ENCODE data around the gene SBF2.

The SBF2 gene

GRCh38 chr11:9787260-9787659, 506.8 kb downstream of the SBF2 start:
- POLR2A ChIA-PET, result no interaction called here

DNA sequence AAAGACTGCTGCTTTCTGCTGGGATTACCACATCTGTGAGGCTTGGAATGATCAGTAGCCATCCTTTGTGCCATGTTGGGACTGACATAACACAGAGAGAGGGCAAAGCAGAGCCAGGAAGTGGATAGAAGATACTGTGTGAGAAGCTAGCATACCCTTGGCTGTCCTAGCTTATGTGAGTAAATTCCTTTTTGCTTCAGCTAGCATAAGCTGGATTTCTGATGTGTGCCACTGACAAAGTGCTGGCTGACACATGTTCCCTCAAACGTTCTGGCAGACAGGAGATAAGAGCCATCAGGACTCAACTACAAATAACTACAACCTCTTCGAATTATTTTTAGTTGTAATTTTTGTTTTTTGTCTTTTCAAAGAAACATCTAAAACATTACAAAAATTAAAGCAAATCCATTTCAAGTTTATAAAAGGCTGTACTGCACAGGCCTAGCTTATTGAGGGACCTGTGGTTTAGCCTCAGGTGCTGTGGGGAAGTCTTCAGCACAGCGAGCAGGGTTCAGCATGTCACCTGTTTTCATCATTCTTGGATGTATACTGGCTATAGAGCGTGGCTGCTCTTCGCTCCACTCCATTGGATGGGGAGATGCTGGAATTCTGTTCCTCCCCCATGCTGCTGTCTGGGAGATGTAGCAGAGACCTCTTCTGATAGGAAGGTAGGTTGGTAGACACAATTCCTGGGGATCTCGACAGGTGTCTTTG, 509.3 kb downstream of the SBF2 start:
- POLR2A ChIA-PET, result no interaction called here
- DNase-seq (ENCODE audit: extremely low spot score), result no peak

More at GRCh38 chr11:9787260-9787659, 506.8 kb downstream of the SBF2 start:
- CTCF ChIA-PET, result interaction anchor here (1.2 to 1.8 kb wide), 2 partner anchors 10 to 14 kb away, joined by 3 to 5 read pairs; no protein-coding TSS in a partner anchor
- no peak for TF ChIP-seq CTCF (IDR thresholded peaks at IDR 0.05; ENCODE audit: control extremely low read depth, extremely low read depth, low read depth, missing control alignments)
- DNase-seq (ENCODE audit: extremely low spot score), result no peak

DNA sequence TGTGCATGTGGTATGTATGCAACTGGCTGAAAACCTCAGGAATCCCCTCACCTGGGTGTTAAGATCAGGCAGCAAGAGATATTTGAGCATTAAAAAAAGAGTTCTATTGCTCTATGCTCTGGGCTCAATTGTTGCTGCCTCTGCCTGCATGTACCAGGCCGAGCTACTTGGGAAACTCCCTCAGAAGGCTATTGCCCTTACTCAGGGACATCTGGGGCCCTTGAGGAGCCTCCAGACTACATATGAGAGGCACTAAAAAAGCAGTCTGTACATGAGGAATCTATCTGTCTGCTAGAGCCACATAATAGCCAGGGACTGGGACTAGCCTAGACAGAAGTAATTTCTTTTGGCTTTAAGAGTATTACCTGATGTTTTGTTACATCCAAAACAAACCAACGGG, 510.0 kb downstream of the SBF2 start:
- ChIA-PET CTCF (interaction anchor here (1.6 kb wide), 1 partner anchor 9 kb away, joined by 4 read pairs; no protein-coding TSS in a partner anchor), POLR2A (no interaction called here)
- TF ChIP-seq CTCF (IDR thresholded peaks at IDR 0.05; ENCODE audit: control extremely low read depth, extremely low read depth, low read depth, missing control alignments), result no peak
- no peak for DNase-seq (ENCODE audit: extremely low spot score)

More for the DNA sequence above, 509.3 kb downstream of the SBF2 start:
- CTCF ChIA-PET, result interaction anchor here (1.5 to 1.6 kb wide), 2 partner anchors 17 to 27 kb away, joined by 3 to 5 read pairs; no protein-coding TSS in a partner anchor
- TF ChIP-seq CTCF (IDR thresholded peaks at IDR 0.05; ENCODE audit: control extremely low read depth, extremely low read depth, low read depth, missing control alignments), result no peak

DNA sequence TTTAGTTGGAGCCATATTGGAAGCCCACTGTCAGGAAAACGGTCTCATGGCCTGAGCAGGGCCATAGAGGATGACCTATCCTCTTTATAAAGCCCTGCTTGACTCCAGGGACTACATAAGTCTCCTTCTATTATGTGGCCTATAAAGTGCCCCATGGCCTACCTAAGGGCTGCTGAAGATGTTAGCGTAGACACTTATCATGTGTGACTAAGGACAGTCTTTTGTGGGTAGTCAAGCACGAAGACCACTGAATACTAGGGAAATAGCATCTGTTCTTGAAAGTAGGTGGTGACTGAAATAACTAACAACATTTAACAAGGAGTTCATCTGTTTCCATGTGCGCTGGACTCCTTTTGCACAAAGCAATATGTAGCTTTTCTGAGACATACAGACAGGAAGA, 513.1 kb downstream of the SBF2 start:
- no peak for DNase-seq (ENCODE audit: extremely low spot score)
- TF ChIP-seq CTCF (IDR thresholded peaks at IDR 0.05; ENCODE audit: control extremely low read depth, extremely low read depth, low read depth, missing control alignments), result no peak
- ChIA-PET POLR2A (no interaction called here), CTCF (interaction anchor here (1.7 kb wide), 1 partner anchor 16 kb away, joined by 4 read pairs; no protein-coding TSS in a partner anchor)

DNA sequence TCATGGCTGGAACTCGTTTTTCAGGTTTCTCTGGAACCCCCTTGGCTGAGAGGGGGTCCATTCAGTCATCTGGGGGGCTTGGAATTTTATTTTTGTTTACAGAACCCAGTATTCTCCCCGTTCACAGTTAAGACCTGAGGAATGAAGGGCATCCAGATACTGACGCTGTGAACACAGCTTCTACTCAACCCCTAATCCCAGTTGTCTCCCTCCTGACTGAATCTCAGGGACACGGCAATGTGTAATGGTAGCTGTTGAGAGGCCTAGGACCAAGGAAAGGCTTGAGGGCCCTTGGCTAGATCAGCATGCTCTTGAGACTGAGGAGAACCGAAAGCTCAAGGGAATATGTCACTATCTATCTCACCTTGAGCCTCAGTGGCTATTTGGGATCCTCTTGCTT, 516.5 kb downstream of the SBF2 start:
- CTCF ChIA-PET, result interaction anchor here (0.7 to 2.4 kb wide), 4 partner anchors 17 to 128 kb away, joined by 3 to 10 read pairs (median 4); no protein-coding TSS in a partner anchor
- no peak for TF ChIP-seq CTCF (IDR thresholded peaks at IDR 0.05; ENCODE audit: control extremely low read depth, extremely low read depth, low read depth, missing control alignments)
- no peak for DNase-seq (ENCODE audit: extremely low spot score)
- POLR2A ChIA-PET, result no interaction called here

DNA sequence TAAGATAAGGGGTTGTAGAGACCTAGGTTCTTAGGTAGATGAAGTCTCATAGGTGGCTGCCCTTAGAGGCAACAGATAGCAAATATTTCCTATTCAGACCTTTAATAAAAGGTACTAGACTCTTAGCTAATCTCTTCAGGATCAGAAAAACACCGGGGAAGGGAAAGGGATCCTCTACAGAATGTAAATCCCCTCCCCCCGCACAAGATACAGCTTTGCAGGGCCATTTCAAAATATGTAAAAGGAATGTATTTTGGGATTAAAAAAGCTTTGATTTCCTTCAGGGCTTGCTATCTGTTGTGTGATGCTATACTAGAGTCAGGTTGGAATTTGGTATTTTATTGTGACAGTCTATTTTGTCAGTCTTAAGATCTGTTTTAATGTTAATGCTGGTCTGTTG, 517.0 kb downstream of the SBF2 start:
- ChIA-PET CTCF (interaction anchor here (1.9 to 2.4 kb wide), 2 partner anchors 18 to 24 kb away, joined by 5 to 10 read pairs; no protein-coding TSS in a partner anchor), POLR2A (no interaction called here)
- TF ChIP-seq CTCF (IDR thresholded peaks at IDR 0.05; ENCODE audit: control extremely low read depth, extremely low read depth, low read depth, missing control alignments), result no peak
- no peak for DNase-seq (ENCODE audit: extremely low spot score)

Measured in GM10248 (cell line).